GM12864 (cell line): ENCODE results near the gene SMOC2.

Experiments
- DNase-seq: peaks from one replicate; pipeline ENCODE4 v3.0.0-alpha.2; 2011; ENCODE audit warnings: low read depth
- H3K4me3 ChIP-seq: 2 replicates; pipeline ENCODE4 v1.5.1; 2011; ENCODE audit warnings: mild to moderate bottlenecking, low read depth, low read length, control low read depth
- CTCF ChIP-seq: IDR thresholded peaks from 2 replicates; pipeline ENCODE4 v1.5.1; 2011; ENCODE audit warnings: low read depth, mild to moderate bottlenecking, moderate library complexity, low read length, control low read depth, inconsistent platforms; ENCODE audit errors: missing control alignments

SMOC2 gene

GRCh38 chr6:168437751-168438150 lies 3.2 kb upstream of the SMOC2 start:
- no peak for TF ChIP-seq CTCF
- DNase-seq = no peak
- no peak overlapping the region for H3K4me3 ChIP-seq

GRCh38 chr6:168438783-168439520 lies 2.0 kb upstream of the SMOC2 start:
- TF ChIP-seq CTCF = no peak

GRCh38 chr6:168439794-168440450 lies 1.1 kb upstream of the SMOC2 start:
- no peak for TF ChIP-seq CTCF
- H3K4me3 ChIP-seq = no peak overlapping the region
- no peak for DNase-seq

More at GRCh38 chr6:168438783-168439520, 2.0 kb upstream of the SMOC2 start:
- DNase-seq = no peak
- H3K4me3 ChIP-seq = no peak overlapping the region

- no peak overlapping the region for H3K4me3 ChIP-seq
- no peak for DNase-seq
- TF ChIP-seq CTCF = no peak
Observed at GRCh38 chr6:168441434-168442391, 729 bp downstream of the SMOC2 start.

GRCh38 chr6:168442646-168443045 lies 1.7 kb downstream of the SMOC2 start:
- no peak overlapping the region for H3K4me3 ChIP-seq
- no peak for TF ChIP-seq CTCF
- no peak for DNase-seq

GRCh38 chr6:168447282-168447681 lies 6.3 kb downstream of the SMOC2 start:
- DNase-seq = no peak
- TF ChIP-seq CTCF = no peak
- no peak overlapping the region for H3K4me3 ChIP-seq
